ENCODE data around the gene RNASEH2A. TPM values are rescaled to one million over a fixed set of nuclear protein-coding genes. Genes with fewer than 3 reads are reported as not detected.
"Not testable (repeated sequence)": the region's sequence is repeated elsewhere in the genome, so short reads cannot be mapped to it uniquely, and the experiment has no call there.

Gene RNASEH2A
- total RNA-seq, 4 donors from 2014 or later: 2.3 to 18.9 (median 3.1) TPM

GRCh38 chr19:12843328-12843727 lies 36.9 kb downstream of the RNASEH2A start:
- Histone ChIP-seq H3K4me3 (no peak overlapping the region), H3K27me3 (peaks cover 22 to 37% of the 10 kb centered on the region in 2 donors), H3K9me3 (no peaks in the 10 kb centered on the region), H3K4me1 (peaks cover 0 to 12% of the 10 kb centered on the region in 2 donors), H3K27ac (no peak overlapping the region), H3K36me3 (no peaks in the 10 kb centered on the region)
- intact Hi-C loops (cut with DNase I; ENCODE audit: low total_unique reads): loop anchor here (5.0 kb wide), 1 partner anchor 76 kb away; no protein-coding TSS in a partner anchor
- DNase-seq: no peak
- TF ChIP-seq CTCF (IDR thresholded peaks at IDR 0.05): no peak
- no peak for TF ChIP-seq POLR2A (IDR thresholded peaks at IDR 0.05)

DNA sequence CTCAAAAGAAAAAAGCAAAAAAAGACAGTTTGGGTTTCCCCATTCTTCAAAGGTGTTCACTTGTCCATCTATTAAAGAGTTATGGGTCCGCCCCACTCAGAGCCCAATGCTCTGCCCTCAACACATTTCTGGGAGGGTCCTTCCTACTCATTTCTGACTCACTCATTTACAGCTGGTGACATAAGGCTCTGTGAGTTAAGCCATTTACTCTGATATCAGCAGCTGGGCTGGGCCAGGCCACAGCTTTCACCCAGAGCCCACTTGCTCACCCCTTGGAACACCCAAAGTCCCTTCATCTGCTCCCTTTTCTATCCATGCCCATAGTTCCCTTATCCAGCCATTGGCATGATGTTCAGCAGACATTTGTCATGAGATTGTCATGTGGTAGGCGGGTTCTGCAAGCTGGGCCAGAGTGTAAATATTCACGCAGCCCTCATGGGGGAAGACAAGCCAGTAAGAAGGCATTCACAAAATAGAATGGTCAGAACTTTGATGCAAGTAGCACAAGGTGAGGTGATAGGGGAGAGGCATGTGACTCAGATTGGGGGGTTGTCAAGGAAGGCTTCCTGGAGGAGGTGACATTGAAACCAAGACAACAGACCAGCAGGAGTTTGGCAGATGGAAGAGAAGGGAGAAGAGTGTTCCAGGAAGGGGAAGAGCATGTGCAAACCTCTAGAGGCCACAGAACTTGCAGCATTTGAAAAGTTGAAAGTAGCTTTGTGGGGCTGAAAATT lies 37.8 kb downstream of the RNASEH2A start:
- no peak for DNase-seq
- Histone ChIP-seq H3K4me1 (peaks cover 0 to 6% of the 10 kb centered on the region in 2 donors), H3K27ac (no peak overlapping the region), H3K9me3 (no peaks in the 10 kb centered on the region), H3K36me3 (no peaks in the 10 kb centered on the region), H3K4me3 (no peak overlapping the region), H3K27me3 (peaks cover 16 to 30% of the 10 kb centered on the region in 2 donors)
- intact Hi-C loops (cut with DNase I; ENCODE audit: low total_unique reads): loop anchor here (5.0 kb wide), 1 partner anchor 77 kb away; no protein-coding TSS in a partner anchor
- TF ChIP-seq POLR2A (IDR thresholded peaks at IDR 0.05): no peak
- no peak for TF ChIP-seq CTCF (IDR thresholded peaks at IDR 0.05)

DNA sequence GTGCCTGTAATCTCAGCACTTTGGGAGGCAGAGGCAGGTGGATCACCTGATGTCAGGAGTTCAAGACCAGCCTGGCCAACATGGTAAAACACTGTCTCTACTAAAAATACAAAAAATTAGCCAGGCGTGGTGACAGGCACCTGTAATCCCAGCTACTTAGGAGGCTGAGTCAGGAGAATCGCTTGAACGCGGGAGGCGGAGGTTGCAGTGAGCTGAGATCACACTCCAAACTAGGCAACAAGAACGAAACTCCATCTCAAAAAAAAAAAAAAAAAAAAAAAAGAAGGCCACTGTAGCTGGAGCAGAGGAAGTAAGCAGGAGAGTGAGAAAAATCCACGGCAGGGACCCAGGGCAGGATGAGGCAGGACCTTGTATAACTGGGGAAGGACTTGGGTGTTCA lies 40.2 kb downstream of the RNASEH2A start:
- H3K4me1 ChIP-seq, H3K27ac ChIP-seq, H3K9me3 ChIP-seq, DNase-seq, H3K36me3 ChIP-seq, H3K4me3 ChIP-seq: not testable (repeated sequence)
- H3K27me3 ChIP-seq: peaks cover 0 to 17% of the 10 kb centered on the region in 2 donors
- intact Hi-C loops (cut with DNase I; ENCODE audit: low total_unique reads): loop anchor here (2.0 kb wide), 1 partner anchor 48 kb away; no protein-coding TSS in a partner anchor

GRCh38 chr19:12847159-12848139 lies 41.1 kb downstream of the RNASEH2A start:
- Histone ChIP-seq H3K36me3 (no peaks in the 10 kb centered on the region), H3K27ac (no peak overlapping the region), H3K27me3 (peaks cover 0 to 15% of the 10 kb centered on the region in 2 donors), H3K4me3 (no peak overlapping the region), H3K9me3 (no peaks in the 10 kb centered on the region), H3K4me1 (no peaks in the 10 kb centered on the region)
- intact Hi-C loops (cut with DNase I; ENCODE audit: low total_unique reads): loop anchor here (2.0 kb wide), 1 partner anchor 49 kb away; no protein-coding TSS in a partner anchor
- peak; percentile 91 to 99 (median 99) for TF ChIP-seq CTCF (IDR thresholded peaks at IDR 0.05)
- peak in 1 of 2 donors; percentile 15 for TF ChIP-seq POLR2A (IDR thresholded peaks at IDR 0.05)
- DNase-seq: peak; percentile 81 to 87

DNA sequence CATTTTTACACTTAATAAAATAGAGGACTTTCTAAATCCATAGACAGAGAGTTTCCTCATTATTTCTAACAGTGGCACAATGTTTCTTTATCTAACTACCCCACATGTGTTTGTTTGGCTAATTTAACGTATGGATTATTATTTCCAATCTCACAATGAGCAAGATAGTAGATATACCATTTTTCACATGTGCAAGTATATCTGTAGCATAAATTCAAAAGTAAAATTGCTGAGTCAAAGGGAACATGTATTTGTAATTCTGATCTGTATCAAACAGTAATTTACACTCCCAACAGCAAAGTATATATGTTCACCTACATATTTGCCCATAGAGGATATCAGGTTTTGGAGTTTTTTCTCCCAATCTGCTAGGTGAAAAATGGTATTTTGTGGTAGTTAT lies 50.3 kb downstream of the RNASEH2A start:
- Histone ChIP-seq H3K27ac (no peak overlapping the region), H3K4me3 (no peak overlapping the region), H3K4me1 (no peaks in the 10 kb centered on the region), H3K36me3 (no peaks in the 10 kb centered on the region), H3K9me3 (peaks cover 0 to 5% of the 10 kb centered on the region in 2 donors), H3K27me3 (no peaks in the 10 kb centered on the region)
- no peak for TF ChIP-seq POLR2A (IDR thresholded peaks at IDR 0.05)
- intact Hi-C loops (cut with DNase I; ENCODE audit: low total_unique reads): no loop called here
- DNase-seq: no peak

Measured in uterus (tissue), 4 donors.